Activated CD4-positive, alpha-beta T cell treated with anti-CD3 and anti-CD28 coated beads for 1 hour (primary cell): Measurements from ENCODE around the gene EXOSC10.
"Not testable (repeated sequence)": the region's sequence is repeated elsewhere in the genome, so short reads cannot be mapped to it uniquely, and the experiment has no call there.

Source experiments
- DNase-seq: peaks from one replicate; pipeline ENCODE4 v3.0.0-alpha.2; 2020

Gene EXOSC10

GRCh38 chr1:11107599-11107998, 7.9 kb upstream of the EXOSC10 start:
- no peak for DNase-seq

- DNase-seq, result no peak
These were observed 5.9 kb upstream of the EXOSC10 start for GRCh38 chr1:11105586-11105985.

GRCh38 chr1:11101347-11101746, 1.7 kb upstream of the EXOSC10 start:
- no peak for DNase-seq

- not testable (repeated sequence) for DNase-seq
These were observed 1.1 kb upstream of the EXOSC10 start for GRCh38 chr1:11100806-11101205.

GRCh38 chr1:11100149-11100493, 452 bp upstream of the EXOSC10 start:
- DNase-seq, result no peak

GRCh38 chr1:11098931-11099309, 749 bp downstream of the EXOSC10 start:
- no peak for DNase-seq

GRCh38 chr1:11083784-11084183, 15.9 kb downstream of the EXOSC10 start:
- not testable (repeated sequence) for DNase-seq

GRCh38 chr1:11080931-11081330, 18.7 kb downstream of the EXOSC10 start:
- no peak for DNase-seq

- no peak for DNase-seq
These were observed 21.0 kb downstream of the EXOSC10 start for GRCh38 chr1:11078631-11079030.

GRCh38 chr1:11073398-11073797, 26.3 kb downstream of the EXOSC10 start:
- DNase-seq, result not testable (repeated sequence)

- DNase-seq, result no peak
These were observed 27.3 kb downstream of the EXOSC10 start for GRCh38 chr1:11072216-11072917.

GRCh38 chr1:11071463-11072215, 28.0 kb downstream of the EXOSC10 start:
- DNase-seq, result no peak

GRCh38 chr1:11070876-11071275, 28.8 kb downstream of the EXOSC10 start:
- no peak for DNase-seq

GRCh38 chr1:11068600-11069473, 30.8 kb downstream of the EXOSC10 start:
- no peak for DNase-seq

GRCh38 chr1:11067716-11068599, 31.7 kb downstream of the EXOSC10 start:
- no peak for DNase-seq

- no peak for DNase-seq
These were observed 33.9 kb downstream of the EXOSC10 start for GRCh38 chr1:11065796-11066195.

GRCh38 chr1:11064942-11065341, 34.7 kb downstream of the EXOSC10 start:
- no peak for DNase-seq

- DNase-seq, result not testable (repeated sequence)
These were observed 35.6 kb downstream of the EXOSC10 start for GRCh38 chr1:11063937-11064537.

GRCh38 chr1:11062965-11063401, 36.7 kb downstream of the EXOSC10 start:
- DNase-seq, result no peak

- no peak for DNase-seq
These were observed 37.9 kb downstream of the EXOSC10 start for GRCh38 chr1:11061652-11062365.
